Esophagus squamous epithelium (tissue), 4 donors: ENCODE measurements around the gene OR8G1.

ENCODE experiments used
- POLR2A ChIP-seq, 4 donors: fragments of 450-650 bp; IDR thresholded peaks; one replicate each; pipeline ENCODE4 v1.6.1; 2017; ENCODE audit warnings: antibody characterized with exemption in 4 of 4, mild to moderate bottlenecking in 4 of 4, moderate library complexity in 3 of 4
- TF ChIP-seq, protein P1 (sequence below), 6 experiments: fragments of 450-650 bp in 4 of 6; fragments of 200-600 bp in 2 of 6; sonication (generic) in 2 of 6; IDR thresholded peaks; one replicate each; pipeline ENCODE4 v1.5.1; 2016 to 2019; ENCODE audit warnings: antibody characterized with exemption in 6 of 6, mild to moderate bottlenecking in 4 of 6, moderate library complexity in 4 of 6

DNA sequence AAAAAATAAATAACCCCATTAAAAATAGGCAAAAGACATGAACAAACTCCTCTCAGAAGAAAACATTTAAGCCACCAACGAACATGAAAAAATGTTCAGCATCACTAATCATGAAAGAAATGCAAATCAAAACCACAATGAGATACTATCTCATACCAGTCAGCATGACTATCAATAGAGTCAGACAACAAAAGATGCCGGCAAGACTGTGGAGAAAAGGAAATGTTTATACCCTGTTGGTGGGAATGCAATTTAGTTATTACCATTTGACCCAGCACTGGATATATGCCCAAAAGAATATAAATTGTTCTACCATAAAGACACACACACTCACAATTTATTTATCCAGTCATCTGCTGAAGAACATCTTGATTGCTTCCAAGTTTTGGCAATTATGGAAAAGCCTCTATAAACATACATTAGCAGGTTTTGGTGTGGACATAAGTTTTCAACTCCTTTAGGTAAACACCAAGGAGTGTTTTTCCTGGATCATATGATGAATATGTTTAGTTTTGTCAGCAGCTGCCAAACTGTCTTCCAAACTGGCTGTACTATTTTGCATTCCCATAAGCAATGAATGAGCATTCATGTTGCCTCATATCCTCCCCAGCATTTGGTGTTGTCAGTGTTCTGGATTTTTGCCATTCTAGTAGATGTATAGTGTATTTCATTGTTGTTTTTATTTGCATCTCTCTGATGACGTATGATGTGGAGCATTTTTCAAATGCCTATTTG, 44.9 kb downstream of the OR8G1 start:
- TF ChIP-seq, protein P1, sequence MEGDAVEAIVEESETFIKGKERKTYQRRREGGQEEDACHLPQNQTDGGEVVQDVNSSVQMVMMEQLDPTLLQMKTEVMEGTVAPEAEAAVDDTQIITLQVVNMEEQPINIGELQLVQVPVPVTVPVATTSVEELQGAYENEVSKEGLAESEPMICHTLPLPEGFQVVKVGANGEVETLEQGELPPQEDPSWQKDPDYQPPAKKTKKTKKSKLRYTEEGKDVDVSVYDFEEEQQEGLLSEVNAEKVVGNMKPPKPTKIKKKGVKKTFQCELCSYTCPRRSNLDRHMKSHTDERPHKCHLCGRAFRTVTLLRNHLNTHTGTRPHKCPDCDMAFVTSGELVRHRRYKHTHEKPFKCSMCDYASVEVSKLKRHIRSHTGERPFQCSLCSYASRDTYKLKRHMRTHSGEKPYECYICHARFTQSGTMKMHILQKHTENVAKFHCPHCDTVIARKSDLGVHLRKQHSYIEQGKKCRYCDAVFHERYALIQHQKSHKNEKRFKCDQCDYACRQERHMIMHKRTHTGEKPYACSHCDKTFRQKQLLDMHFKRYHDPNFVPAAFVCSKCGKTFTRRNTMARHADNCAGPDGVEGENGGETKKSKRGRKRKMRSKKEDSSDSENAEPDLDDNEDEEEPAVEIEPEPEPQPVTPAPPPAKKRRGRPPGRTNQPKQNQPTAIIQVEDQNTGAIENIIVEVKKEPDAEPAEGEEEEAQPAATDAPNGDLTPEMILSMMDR (IDR thresholded peaks at IDR 0.05), result no peak
- no peak for TF ChIP-seq POLR2A (IDR thresholded peaks at IDR 0.05)
